PC-9 (cell line): Measurements from ENCODE around the gene FGL2.

Experiments used
- EZH2 ChIP-seq: fragments of 200-600 bp; sonication (generic); IDR thresholded peaks from 2 replicates; pipeline ENCODE4 v1.8.0; 2017; ENCODE audit warnings: antibody characterized with exemption, low read depth
- TF ChIP-seq, protein P1 (sequence below): fragments of 200-600 bp; sonication (generic); conservative IDR thresholded peaks from 2 replicates; pipeline ENCODE4 v1.6.1; 2017; ENCODE audit warnings: mixed run types, antibody characterized with exemption, mild to moderate bottlenecking, moderate library complexity

DNA sequence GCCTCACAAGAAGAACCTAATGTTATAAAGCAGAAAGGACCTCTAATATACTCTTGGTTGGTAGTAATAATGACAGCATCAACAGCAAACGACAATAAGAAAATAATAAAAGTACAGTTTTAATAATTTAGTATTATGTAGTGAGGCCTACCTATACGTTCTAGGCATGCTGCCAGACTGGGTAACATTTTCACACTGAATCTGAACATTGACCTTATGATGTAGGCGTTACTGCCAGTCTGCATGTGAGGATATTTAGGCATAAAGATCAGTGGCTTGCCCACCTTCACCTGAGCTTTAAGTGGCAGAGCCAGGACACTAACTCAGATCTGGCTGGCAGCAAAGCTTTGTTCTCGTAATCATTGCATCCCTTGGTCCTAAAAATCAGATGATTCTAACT lies 2.5 kb downstream of the FGL2 start:
- TF ChIP-seq, protein P1, sequence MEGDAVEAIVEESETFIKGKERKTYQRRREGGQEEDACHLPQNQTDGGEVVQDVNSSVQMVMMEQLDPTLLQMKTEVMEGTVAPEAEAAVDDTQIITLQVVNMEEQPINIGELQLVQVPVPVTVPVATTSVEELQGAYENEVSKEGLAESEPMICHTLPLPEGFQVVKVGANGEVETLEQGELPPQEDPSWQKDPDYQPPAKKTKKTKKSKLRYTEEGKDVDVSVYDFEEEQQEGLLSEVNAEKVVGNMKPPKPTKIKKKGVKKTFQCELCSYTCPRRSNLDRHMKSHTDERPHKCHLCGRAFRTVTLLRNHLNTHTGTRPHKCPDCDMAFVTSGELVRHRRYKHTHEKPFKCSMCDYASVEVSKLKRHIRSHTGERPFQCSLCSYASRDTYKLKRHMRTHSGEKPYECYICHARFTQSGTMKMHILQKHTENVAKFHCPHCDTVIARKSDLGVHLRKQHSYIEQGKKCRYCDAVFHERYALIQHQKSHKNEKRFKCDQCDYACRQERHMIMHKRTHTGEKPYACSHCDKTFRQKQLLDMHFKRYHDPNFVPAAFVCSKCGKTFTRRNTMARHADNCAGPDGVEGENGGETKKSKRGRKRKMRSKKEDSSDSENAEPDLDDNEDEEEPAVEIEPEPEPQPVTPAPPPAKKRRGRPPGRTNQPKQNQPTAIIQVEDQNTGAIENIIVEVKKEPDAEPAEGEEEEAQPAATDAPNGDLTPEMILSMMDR: no peak
- TF ChIP-seq EZH2: no peak
